ENCODE measurements around the gene WBP1L. TPM values are rescaled to one million over a fixed set of nuclear protein-coding genes. Genes with fewer than 3 reads are reported as not detected.

WBP1L gene
- total and polyA plus RNA-seq, 2 experiments from 2014 or later, result 7.0 to 55.7 TPM

DNA sequence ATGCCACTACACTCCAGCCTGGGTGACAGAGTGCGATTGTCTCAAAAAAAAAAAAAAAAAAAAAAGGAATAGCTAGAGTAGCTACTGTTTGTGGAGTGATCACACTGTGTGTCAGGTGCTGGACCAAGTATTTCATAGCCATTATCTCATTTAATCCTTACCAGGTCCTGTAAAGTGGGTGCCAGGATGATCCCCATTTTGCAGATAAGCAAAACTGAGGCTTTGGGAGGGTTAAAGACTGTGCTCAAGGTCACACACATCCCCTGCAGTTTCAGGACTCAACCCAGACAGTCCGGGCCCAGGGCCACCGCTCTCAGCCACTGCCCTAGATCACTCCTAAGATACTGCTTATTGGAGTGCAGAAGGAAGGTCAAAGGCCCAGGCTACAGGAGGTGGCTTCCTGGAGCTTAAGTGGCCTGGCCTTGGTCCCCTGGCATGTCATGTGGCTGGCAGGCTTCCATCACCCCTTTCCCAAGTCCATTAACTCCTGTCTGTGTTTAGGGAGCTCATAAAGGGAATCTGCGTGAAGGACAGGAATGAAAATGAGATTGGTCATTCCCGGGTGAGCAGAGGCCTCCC lies 12.4 kb upstream of the WBP1L start:
- Mint-ChIP-seq H3K4me3 (no peak overlapping the region), H3K9me3 (no peaks in the 10 kb centered on the region), H3K36me3 (ENCODE audit: low read depth) (peaks cover 80% of the 10 kb centered on the region), H3K27me3 (ENCODE audit: insufficient read depth, low read depth, poor library complexity) (peaks cover 3% of the 10 kb centered on the region), H3K4me1 (peaks cover 13% of the 10 kb centered on the region), H3K27ac (no peak overlapping the region)
- Histone ChIP-seq H3K27me3 (ENCODE audit: insufficient read depth) (no peaks in the 10 kb centered on the region), H4K20me1 (replicated peaks; ENCODE audit: insufficient read depth) (peaks cover 5% of the 10 kb centered on the region), H3K4me3 (no peak overlapping the region), H3K9me2 (ENCODE audit: insufficient read depth) (no peaks in the 10 kb centered on the region), H3F3A (replicated peaks; ENCODE audit: low read depth) (peaks cover 6% of the 10 kb centered on the region), H2AFZ (no peak overlapping the region), H3K4me2 (no peak overlapping the region), H3K36me3 (ENCODE audit: insufficient read depth) (peaks cover 24% of the 10 kb centered on the region), H3K4me1 (ENCODE audit: insufficient read depth) (no peaks in the 10 kb centered on the region), H3K79me2 (replicated peaks; ENCODE audit: insufficient read depth) (no peaks in the 10 kb centered on the region), H3K27ac (ENCODE audit: low read depth) (no peak overlapping the region; the same call in 1 of the 2 replicates)
- DNase-seq (ENCODE audit: low spot score) (no peak), ATAC-seq (no peak)
- no peak for TF ChIP-seq JUNB (IDR thresholded peaks at IDR 0.05; ENCODE audit: unreplicated experiment)
- TF ChIP-seq, protein P1, sequence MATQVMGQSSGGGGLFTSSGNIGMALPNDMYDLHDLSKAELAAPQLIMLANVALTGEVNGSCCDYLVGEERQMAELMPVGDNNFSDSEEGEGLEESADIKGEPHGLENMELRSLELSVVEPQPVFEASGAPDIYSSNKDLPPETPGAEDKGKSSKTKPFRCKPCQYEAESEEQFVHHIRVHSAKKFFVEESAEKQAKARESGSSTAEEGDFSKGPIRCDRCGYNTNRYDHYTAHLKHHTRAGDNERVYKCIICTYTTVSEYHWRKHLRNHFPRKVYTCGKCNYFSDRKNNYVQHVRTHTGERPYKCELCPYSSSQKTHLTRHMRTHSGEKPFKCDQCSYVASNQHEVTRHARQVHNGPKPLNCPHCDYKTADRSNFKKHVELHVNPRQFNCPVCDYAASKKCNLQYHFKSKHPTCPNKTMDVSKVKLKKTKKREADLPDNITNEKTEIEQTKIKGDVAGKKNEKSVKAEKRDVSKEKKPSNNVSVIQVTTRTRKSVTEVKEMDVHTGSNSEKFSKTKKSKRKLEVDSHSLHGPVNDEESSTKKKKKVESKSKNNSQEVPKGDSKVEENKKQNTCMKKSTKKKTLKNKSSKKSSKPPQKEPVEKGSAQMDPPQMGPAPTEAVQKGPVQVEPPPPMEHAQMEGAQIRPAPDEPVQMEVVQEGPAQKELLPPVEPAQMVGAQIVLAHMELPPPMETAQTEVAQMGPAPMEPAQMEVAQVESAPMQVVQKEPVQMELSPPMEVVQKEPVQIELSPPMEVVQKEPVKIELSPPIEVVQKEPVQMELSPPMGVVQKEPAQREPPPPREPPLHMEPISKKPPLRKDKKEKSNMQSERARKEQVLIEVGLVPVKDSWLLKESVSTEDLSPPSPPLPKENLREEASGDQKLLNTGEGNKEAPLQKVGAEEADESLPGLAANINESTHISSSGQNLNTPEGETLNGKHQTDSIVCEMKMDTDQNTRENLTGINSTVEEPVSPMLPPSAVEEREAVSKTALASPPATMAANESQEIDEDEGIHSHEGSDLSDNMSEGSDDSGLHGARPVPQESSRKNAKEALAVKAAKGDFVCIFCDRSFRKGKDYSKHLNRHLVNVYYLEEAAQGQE (IDR thresholded peaks at IDR 0.05; ENCODE audit: unreplicated experiment), result no peak
- no peak for TF ChIP-seq EZH2 (IDR thresholded peaks at IDR 0.05; ENCODE audit: low read depth, unreplicated experiment)

DNA sequence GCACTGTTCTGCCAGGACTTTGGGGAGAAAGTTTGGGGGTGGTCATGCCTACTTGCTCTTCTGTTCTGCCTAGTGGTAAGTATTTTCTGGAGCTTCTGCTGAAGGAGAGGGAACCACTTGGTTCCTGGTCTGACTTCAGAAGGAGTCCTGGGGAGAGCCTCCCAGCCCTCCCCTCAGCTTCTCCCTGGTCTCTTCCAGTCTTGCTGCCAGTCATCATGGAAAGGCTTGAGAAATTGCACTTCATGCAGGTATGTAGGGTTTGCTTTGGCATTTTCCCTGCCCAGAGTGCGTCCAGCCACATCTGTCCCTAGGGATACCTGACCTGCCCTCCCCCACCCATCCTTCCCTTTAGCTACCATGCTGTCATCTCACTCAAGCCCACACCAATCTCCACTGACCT lies 11.1 kb upstream of the WBP1L start:
- DNase-seq (ENCODE audit: low spot score), result no peak
- H3K27ac ChIP-seq (ENCODE audit: low read depth), result no peak overlapping the region
- H3K36me3 ChIP-seq (ENCODE audit: insufficient read depth), result peaks cover 19% of the 10 kb centered on the region
- TF ChIP-seq EZH2phosphoT487 (IDR thresholded peaks at IDR 0.05; ENCODE audit: unreplicated experiment) (no peak), JUNB (IDR thresholded peaks at IDR 0.05; ENCODE audit: unreplicated experiment) (no peak), NANOG (IDR thresholded peaks at IDR 0.05; ENCODE audit: borderline replicate concordance) (no peak), POLR2AphosphoS5 (IDR thresholded peaks at IDR 0.05; ENCODE audit: low read depth) (no peak), EZH2 (IDR thresholded peaks at IDR 0.05; ENCODE audit: low read depth, unreplicated experiment) (no peak), ZNF331 (CRISPR knock-in tag; IDR thresholded peaks at IDR 0.05; ENCODE audit: low read depth) (no peak)
- TF ChIP-seq, protein P2, sequence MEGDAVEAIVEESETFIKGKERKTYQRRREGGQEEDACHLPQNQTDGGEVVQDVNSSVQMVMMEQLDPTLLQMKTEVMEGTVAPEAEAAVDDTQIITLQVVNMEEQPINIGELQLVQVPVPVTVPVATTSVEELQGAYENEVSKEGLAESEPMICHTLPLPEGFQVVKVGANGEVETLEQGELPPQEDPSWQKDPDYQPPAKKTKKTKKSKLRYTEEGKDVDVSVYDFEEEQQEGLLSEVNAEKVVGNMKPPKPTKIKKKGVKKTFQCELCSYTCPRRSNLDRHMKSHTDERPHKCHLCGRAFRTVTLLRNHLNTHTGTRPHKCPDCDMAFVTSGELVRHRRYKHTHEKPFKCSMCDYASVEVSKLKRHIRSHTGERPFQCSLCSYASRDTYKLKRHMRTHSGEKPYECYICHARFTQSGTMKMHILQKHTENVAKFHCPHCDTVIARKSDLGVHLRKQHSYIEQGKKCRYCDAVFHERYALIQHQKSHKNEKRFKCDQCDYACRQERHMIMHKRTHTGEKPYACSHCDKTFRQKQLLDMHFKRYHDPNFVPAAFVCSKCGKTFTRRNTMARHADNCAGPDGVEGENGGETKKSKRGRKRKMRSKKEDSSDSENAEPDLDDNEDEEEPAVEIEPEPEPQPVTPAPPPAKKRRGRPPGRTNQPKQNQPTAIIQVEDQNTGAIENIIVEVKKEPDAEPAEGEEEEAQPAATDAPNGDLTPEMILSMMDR (conservative IDR thresholded peaks at IDR 0.05; ENCODE audit: low read depth in 2 of 2), result no peak
- TF ChIP-seq, protein P3, sequence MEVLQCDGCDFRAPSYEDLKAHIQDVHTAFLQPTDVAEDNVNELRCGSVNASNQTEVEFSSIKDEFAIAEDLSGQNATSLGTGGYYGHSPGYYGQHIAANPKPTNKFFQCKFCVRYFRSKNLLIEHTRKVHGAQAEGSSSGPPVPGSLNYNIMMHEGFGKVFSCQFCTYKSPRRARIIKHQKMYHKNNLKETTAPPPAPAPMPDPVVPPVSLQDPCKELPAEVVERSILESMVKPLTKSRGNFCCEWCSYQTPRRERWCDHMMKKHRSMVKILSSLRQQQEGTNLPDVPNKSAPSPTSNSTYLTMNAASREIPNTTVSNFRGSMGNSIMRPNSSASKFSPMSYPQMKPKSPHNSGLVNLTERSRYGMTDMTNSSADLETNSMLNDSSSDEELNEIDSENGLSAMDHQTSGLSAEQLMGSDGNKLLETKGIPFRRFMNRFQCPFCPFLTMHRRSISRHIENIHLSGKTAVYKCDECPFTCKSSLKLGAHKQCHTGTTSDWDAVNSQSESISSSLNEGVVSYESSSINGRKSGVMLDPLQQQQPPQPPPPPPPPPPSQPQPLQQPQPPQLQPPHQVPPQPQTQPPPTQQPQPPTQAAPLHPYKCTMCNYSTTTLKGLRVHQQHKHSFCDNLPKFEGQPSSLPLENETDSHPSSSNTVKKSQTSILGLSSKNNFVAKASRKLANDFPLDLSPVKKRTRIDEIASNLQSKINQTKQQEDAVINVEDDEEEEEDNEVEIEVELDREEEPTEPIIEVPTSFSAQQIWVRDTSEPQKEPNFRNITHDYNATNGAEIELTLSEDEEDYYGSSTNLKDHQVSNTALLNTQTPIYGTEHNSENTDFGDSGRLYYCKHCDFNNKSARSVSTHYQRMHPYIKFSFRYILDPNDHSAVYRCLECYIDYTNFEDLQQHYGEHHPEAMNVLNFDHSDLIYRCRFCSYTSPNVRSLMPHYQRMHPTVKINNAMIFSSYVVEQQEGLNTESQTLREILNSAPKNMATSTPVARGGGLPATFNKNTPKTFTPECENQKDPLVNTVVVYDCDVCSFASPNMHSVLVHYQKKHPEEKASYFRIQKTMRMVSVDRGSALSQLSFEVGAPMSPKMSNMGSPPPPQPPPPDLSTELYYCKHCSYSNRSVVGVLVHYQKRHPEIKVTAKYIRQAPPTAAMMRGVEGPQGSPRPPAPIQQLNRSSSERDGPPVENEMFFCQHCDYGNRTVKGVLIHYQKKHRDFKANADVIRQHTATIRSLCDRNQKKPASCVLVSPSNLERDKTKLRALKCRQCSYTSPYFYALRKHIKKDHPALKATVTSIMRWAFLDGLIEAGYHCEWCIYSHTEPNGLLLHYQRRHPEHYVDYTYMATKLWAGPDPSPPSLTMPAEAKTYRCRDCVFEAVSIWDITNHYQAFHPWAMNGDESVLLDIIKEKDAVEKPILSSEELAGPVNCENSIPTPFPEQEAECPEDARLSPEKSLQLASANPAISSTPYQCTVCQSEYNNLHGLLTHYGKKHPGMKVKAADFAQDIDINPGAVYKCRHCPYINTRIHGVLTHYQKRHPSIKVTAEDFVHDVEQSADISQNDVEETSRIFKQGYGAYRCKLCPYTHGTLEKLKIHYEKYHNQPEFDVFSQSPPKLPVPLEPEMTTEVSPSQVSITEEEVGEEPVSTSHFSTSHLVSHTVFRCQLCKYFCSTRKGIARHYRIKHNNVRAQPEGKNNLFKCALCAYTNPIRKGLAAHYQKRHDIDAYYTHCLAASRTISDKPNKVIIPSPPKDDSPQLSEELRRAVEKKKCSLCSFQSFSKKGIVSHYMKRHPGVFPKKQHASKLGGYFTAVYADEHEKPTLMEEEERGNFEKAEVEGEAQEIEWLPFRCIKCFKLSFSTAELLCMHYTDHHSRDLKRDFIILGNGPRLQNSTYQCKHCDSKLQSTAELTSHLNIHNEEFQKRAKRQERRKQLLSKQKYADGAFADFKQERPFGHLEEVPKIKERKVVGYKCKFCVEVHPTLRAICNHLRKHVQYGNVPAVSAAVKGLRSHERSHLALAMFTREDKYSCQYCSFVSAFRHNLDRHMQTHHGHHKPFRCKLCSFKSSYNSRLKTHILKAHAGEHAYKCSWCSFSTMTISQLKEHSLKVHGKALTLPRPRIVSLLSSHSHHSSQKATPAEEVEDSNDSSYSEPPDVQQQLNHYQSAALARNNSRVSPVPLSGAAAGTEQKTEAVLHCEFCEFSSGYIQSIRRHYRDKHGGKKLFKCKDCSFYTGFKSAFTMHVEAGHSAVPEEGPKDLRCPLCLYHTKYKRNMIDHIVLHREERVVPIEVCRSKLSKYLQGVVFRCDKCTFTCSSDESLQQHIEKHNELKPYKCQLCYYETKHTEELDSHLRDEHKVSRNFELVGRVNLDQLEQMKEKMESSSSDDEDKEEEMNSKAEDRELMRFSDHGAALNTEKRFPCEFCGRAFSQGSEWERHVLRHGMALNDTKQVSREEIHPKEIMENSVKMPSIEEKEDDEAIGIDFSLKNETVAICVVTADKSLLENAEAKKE (CRISPR knock-in tag; IDR thresholded peaks at IDR 0.05), result no peak

More for the DNA sequence above, 11.1 kb upstream of the WBP1L start:
- Histone ChIP-seq H2AFZ (no peak overlapping the region), H3K4me1 (ENCODE audit: insufficient read depth) (no peaks in the 10 kb centered on the region), H3K27me3 (ENCODE audit: insufficient read depth) (no peaks in the 10 kb centered on the region), H3K4me2 (no peak overlapping the region), H4K20me1 (replicated peaks; ENCODE audit: insufficient read depth) (peaks cover 5% of the 10 kb centered on the region), H3K9me2 (ENCODE audit: insufficient read depth) (no peaks in the 10 kb centered on the region), H3K4me3 (no peak overlapping the region), H3F3A (replicated peaks; ENCODE audit: low read depth) (peaks cover 4% of the 10 kb centered on the region), H3K79me2 (replicated peaks; ENCODE audit: insufficient read depth) (no peaks in the 10 kb centered on the region)
- Mint-ChIP-seq H3K4me1 (peaks cover 13% of the 10 kb centered on the region), H3K9me3 (no peaks in the 10 kb centered on the region), H3K4me3 (no peak overlapping the region), H3K36me3 (ENCODE audit: low read depth) (peaks cover 74% of the 10 kb centered on the region), H3K27me3 (ENCODE audit: insufficient read depth, low read depth, poor library complexity) (peaks cover 3% of the 10 kb centered on the region), H3K27ac (no peak overlapping the region)
- no peak for ATAC-seq
